ENCODE results near the gene GINS3. TPM values are rescaled to one million over a fixed set of nuclear protein-coding genes. Genes with fewer than 3 reads are reported as not detected.
"Not testable (repeated sequence)": the region's sequence is repeated elsewhere in the genome, so short reads cannot be mapped to it uniquely, and the experiment has no call there.

GINS3 gene
- total RNA-seq, 1 donor from 2014 or later, result 6.4 TPM

DNA sequence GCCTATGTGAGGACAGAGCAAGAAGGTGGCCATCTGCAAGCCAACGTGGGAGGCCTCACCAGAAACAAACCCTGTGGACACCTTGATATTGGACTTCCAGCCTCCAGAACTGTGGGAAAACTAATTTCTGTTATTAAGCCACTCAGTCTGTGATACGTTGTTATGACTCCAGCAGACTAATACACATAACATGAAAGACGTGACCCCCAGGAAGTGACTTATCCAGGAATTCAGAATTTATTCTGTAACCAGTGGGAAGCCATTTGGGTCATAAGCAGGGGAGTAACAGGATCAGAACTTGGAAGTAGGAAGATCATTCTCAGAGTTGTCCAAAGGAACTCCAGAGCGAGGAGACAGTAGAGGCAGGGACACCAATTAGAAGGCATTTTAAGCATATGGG, 12.5 kb upstream of the GINS3 start:
- TF ChIP-seq, protein P1, sequence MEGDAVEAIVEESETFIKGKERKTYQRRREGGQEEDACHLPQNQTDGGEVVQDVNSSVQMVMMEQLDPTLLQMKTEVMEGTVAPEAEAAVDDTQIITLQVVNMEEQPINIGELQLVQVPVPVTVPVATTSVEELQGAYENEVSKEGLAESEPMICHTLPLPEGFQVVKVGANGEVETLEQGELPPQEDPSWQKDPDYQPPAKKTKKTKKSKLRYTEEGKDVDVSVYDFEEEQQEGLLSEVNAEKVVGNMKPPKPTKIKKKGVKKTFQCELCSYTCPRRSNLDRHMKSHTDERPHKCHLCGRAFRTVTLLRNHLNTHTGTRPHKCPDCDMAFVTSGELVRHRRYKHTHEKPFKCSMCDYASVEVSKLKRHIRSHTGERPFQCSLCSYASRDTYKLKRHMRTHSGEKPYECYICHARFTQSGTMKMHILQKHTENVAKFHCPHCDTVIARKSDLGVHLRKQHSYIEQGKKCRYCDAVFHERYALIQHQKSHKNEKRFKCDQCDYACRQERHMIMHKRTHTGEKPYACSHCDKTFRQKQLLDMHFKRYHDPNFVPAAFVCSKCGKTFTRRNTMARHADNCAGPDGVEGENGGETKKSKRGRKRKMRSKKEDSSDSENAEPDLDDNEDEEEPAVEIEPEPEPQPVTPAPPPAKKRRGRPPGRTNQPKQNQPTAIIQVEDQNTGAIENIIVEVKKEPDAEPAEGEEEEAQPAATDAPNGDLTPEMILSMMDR (IDR thresholded peaks at IDR 0.05; ENCODE audit: insufficient read depth, low read length, poor library complexity, severe bottlenecking), result no peak
- H3K4me3 ChIP-seq (ENCODE audit: low read depth, low read length), result no peak overlapping the region
- H3K36me3 ChIP-seq (ENCODE audit: control insufficient read depth, insufficient read depth, low read length), result no peaks in the 10 kb centered on the region
- H3K27me3 ChIP-seq (ENCODE audit: control insufficient read depth, insufficient read depth, low read length), result no peaks in the 10 kb centered on the region
- no peak for DNase-seq (ENCODE audit: low read depth)

DNA sequence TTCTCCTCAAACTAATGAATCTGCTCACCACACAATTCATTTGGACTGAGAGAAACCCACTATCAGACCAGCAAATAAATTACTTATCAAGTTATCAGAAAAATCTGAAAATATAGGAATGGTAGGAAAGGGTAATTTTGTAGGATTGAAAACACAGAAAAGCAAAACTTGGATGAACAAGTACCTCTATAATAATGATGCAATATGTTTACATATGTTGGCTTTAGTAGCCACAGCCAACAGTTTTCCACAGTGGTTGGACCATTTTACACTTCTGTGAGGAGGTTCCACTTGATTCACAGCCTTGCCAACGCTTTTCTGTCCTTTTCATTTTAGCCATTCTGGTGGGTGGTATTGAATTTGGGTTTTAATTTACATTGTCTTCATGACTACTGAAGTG, 10.6 kb upstream of the GINS3 start:
- no peak for DNase-seq (ENCODE audit: low read depth)
- TF ChIP-seq, protein P1 (IDR thresholded peaks at IDR 0.05; ENCODE audit: insufficient read depth, low read length, poor library complexity, severe bottlenecking), result no peak
- H3K36me3 ChIP-seq (ENCODE audit: control insufficient read depth, insufficient read depth, low read length), result no peaks in the 10 kb centered on the region
- no peak overlapping the region for H3K4me3 ChIP-seq (ENCODE audit: low read depth, low read length)
- H3K27me3 ChIP-seq (ENCODE audit: control insufficient read depth, insufficient read depth, low read length), result no peaks in the 10 kb centered on the region

DNA sequence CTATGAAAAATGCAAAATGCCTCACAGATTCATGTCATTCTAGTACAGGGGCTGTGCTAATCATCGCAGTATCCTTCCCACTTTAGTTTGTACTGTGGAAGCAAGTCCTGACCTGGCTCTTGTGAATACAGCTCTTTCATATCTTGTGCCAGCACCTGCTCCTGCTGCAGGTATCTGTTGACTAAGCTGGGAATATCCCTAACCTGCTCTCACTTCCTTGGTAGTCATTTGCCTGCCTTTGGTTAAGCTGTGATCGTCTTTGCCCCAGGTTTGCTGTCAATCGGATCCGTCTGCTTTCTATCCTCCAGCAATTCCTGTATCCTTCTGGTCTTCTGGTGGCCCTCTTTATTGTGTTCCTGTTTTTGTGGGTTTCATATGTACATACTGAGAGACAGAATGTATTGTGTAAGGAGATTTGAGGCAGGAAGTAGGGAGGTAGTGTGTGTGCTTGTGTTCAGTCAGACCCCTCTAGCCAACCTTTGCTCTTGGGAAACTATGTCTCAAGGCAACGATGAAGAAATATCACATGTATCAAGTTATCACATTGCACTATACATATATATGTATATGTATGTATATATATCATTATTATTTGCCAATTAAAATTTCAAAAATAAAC, 7.7 kb upstream of the GINS3 start:
- Histone ChIP-seq H3K27me3 (ENCODE audit: control insufficient read depth, insufficient read depth, low read length) (no peaks in the 10 kb centered on the region), H3K36me3 (ENCODE audit: control insufficient read depth, insufficient read depth, low read length) (no peaks in the 10 kb centered on the region), H3K4me3 (ENCODE audit: low read depth, low read length) (no peak overlapping the region)
- DNase-seq (ENCODE audit: low read depth), result no peak
- TF ChIP-seq, protein P1 (IDR thresholded peaks at IDR 0.05; ENCODE audit: insufficient read depth, low read length, poor library complexity, severe bottlenecking), result no peak

DNA sequence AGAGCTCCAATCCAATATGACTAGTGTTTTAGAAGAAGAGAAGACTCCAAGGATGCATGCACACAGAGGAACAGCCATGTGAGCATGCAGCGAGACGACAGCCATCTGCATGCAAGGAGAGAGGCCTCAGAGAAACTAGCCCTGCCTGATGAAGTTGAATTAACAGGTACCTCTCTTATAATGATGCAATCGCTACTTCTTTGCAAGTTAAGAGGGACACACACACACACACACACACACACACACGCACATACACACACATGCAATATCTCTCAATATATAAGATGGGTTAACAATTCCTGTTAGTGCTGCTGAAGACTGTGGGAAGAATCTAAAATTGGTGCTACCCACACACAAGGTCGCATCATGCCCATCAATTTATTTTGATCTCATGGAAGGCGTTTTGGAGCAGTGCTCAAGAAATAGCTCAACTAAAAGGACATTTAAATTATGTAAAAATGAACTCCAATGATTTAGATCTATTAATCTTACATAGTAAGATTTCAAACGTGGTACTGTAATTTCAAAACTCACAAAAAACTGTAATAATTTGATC, 7.0 kb upstream of the GINS3 start:
- DNase-seq (ENCODE audit: low read depth), result no peak
- no peaks in the 10 kb centered on the region for H3K27me3 ChIP-seq (ENCODE audit: control insufficient read depth, insufficient read depth, low read length)
- no peak overlapping the region for H3K4me3 ChIP-seq (ENCODE audit: low read depth, low read length)
- TF ChIP-seq, protein P1 (IDR thresholded peaks at IDR 0.05; ENCODE audit: insufficient read depth, low read length, poor library complexity, severe bottlenecking), result no peak
- H3K36me3 ChIP-seq (ENCODE audit: control insufficient read depth, insufficient read depth, low read length), result no peaks in the 10 kb centered on the region

DNA sequence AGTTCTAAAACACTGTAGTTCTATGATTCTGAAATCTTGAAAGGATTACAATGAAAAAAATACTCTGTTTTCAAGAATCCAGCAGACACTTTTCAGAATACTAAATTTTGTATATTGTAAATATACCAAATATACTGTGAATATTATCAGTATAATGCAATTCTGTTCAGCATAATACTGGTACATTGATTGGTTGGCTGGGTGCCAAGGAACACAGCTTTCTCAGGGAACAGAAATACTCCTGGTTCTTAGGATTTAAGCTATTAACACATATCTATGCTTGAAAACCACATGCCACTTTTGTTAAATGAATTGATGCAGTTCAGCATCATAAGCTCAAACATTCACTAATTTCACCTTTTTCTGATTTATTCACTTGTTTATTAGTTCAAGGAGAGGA, 2.5 kb upstream of the GINS3 start:
- TF ChIP-seq, protein P1 (IDR thresholded peaks at IDR 0.05; ENCODE audit: insufficient read depth, low read length, poor library complexity, severe bottlenecking), result no peak
- H3K27me3 ChIP-seq (ENCODE audit: control insufficient read depth, insufficient read depth, low read length), result no peaks in the 10 kb centered on the region
- DNase-seq (ENCODE audit: low read depth), result no peak
- no peak overlapping the region for H3K4me3 ChIP-seq (ENCODE audit: low read depth, low read length)
- no peaks in the 10 kb centered on the region for H3K36me3 ChIP-seq (ENCODE audit: control insufficient read depth, insufficient read depth, low read length)

DNA sequence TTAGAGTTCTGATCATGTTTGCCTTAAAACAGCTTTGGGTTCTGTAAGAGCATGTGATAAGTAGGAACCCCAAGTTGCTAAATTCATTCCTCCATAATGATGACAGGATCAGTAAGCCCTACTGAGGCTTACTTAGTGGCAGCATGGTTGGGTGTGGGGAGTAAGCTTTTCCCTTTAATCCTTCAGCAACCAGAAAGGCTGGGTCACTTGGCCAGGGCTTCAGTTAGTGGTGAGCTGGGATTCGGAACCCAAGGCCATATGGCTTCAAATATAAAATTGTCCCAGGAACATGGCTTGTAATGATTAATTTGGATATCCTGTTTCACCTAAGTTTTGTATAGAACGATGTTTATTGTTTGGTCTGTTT, 850 bp downstream of the GINS3 start:
- Histone ChIP-seq H3K36me3 (ENCODE audit: control insufficient read depth, insufficient read depth, low read length) (no peaks in the 10 kb centered on the region), H3K4me3 (ENCODE audit: low read depth, low read length) (peak overlapping the region; percentile 72), H3K27me3 (ENCODE audit: control insufficient read depth, insufficient read depth, low read length) (no peaks in the 10 kb centered on the region)
- TF ChIP-seq, protein P1 (IDR thresholded peaks at IDR 0.05; ENCODE audit: insufficient read depth, low read length, poor library complexity, severe bottlenecking), result no peak
- DNase-seq (ENCODE audit: low read depth), result no peak

DNA sequence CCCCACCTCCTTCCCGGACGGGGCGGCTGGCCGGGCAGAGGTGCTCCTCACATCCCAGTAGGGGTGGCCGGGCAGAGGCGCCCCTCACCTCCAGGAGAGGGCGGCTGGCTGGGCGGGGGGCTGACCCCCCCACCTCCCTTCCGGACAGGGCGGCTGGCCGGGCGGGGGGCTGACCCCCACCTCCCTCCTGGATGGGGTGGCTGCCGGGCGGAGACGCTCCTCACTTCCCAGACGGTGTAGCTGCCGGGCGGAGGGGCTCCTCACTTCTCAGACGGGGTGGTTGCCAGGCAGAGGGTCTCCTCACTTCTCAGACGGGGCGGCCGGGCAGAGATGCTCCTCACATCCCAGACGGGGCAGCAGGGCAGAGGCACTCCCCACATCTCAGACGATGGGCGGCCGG, 4.6 kb downstream of the GINS3 start:
- not testable (repeated sequence) for H3K4me3 ChIP-seq (ENCODE audit: low read depth, low read length); DNase-seq (ENCODE audit: low read depth); H3K27me3 ChIP-seq (ENCODE audit: control insufficient read depth, insufficient read depth, low read length); H3K36me3 ChIP-seq (ENCODE audit: control insufficient read depth, insufficient read depth, low read length)

All from kidney epithelial cell (primary cell).